Panc1 (cell line): ENCODE data around the gene SVIL. TPM values are rescaled to one million over a fixed set of nuclear protein-coding genes. Genes with fewer than 3 reads are reported as not detected.

Experiments
- ATAC-seq: fragments of 200-7000 bp; cut with Tn5 transposase; 2 replicates; pipeline ENCODE4 v1.9.1; 2020; ENCODE audit warnings: mild to moderate bottlenecking, moderate library complexity
- BruUV-seq: library from RNA; stranded (reverse); fragments of 400-500 nt; replicated peaks from 2 replicates; lab custom pipeline; 2021; lab: Mats Ljungman, UMichigan
- CTCF ChIA-PET: fragments of 300-600 bp; sonication (Branson Sonifier 250); formaldehyde crosslinking; loops from one replicate; lab custom pipeline; 2022; ENCODE audit warnings: antibody characterized with exemption; lab: Charles Lee
- POLR2A ChIA-PET: fragments of 300-600 bp; sonication (Branson Sonifier 250); formaldehyde crosslinking; loops from one replicate; lab custom pipeline; 2022; ENCODE audit warnings: antibody characterized with exemption; lab: Charles Lee
- DNase-seq: peaks from one replicate; pipeline ENCODE4 v3.0.0-alpha.2; 2010; ENCODE audit warnings: low read depth, low spot score
- H3K27ac ChIP-seq: 2 replicates; pipeline ENCODE4 v1.5.1; 2011; ENCODE audit warnings: mild to moderate bottlenecking, low read length, inconsistent platforms
- H3K27me3 ChIP-seq: fragments of 200-500 bp; sonication (Bioruptor generic); 2 replicates; pipeline ENCODE4 v1.6.0; 2014; ENCODE audit warnings: low read length, inconsistent platforms; ENCODE audit not compliant: control insufficient read depth, insufficient read depth
- H3K36me3 ChIP-seq: fragments of 200-500 bp; sonication (Bioruptor generic); 2 replicates; pipeline ENCODE4 v1.5.1; 2014; ENCODE audit warnings: inconsistent platforms, mild to moderate bottlenecking, low read length, moderate library complexity; ENCODE audit not compliant: control insufficient read depth, insufficient read depth
- H3K4me1 ChIP-seq: 2 replicates; pipeline ENCODE4 v1.5.1; 2011; ENCODE audit warnings: inconsistent platforms, mild to moderate bottlenecking, low read length, moderate library complexity; ENCODE audit not compliant: control insufficient read depth, insufficient read depth
- H3K4me3 ChIP-seq, 2 experiments: 2 replicates each; pipeline ENCODE4 v1.5.1; 2011 to 2012; ENCODE audit warnings: low read depth in 2 of 2, low read length in 2 of 2, mild to moderate bottlenecking in 2 of 2, inconsistent platforms in 1 of 2, moderate library complexity in 1 of 2
- H3K9me3 ChIP-seq: fragments of 200-500 bp; sonication (Bioruptor generic); 2 replicates; pipeline ENCODE4 v1.5.1; 2014; ENCODE audit warnings: low read depth, mild to moderate bottlenecking, inconsistent platforms, low read length, moderate library complexity; ENCODE audit not compliant: control insufficient read depth, insufficient read depth
- POLR2AphosphoS5 ChIP-seq: IDR thresholded peaks from 2 replicates; pipeline ENCODE4 v1.6.1; 2012; ENCODE audit warnings: mild to moderate bottlenecking, low read depth, low read length, moderate library complexity
- SIN3A ChIP-seq: IDR thresholded peaks from 2 replicates; pipeline ENCODE4 v1.6.1; 2012; ENCODE audit warnings: low read depth, mild to moderate bottlenecking, low read length, moderate library complexity, borderline replicate concordance; ENCODE audit not compliant: insufficient read depth
- TCF7L2 ChIP-seq: IDR thresholded peaks from 2 replicates; pipeline ENCODE4 v1.6.1; 2011; ENCODE audit warnings: mild to moderate bottlenecking, low read depth, low read length, inconsistent platforms
- in situ Hi-C: cut with HindIII; loops from 2 replicates; pipeline ENCODE4 v1.10.0; 2016; ENCODE audit warnings: low sequenced_read_pairs, low pct_unique_long_range_greater_than_20kb
- intact Hi-C: fragments of 100-400 bp; cut with micrococcal nuclease; formaldehyde crosslinking; loops from one replicate; pipeline ENCODE4 v1.10.0; 2022; ENCODE audit not compliant: unreplicated experiment
- total RNA-seq: library from RNA; stranded (reverse); gene quantifications from one replicate; pipeline ENCODE4 v1.2.1, GENCODE V29; 2021; ENCODE audit not compliant: unreplicated experiment
- TF ChIP-seq, protein P1 (sequence below), 2 experiments: IDR thresholded peaks; 2 replicates each; pipeline ENCODE4 v1.6.1; 2011 to 2012; ENCODE audit warnings: low read depth in 2 of 2, control low read depth in 1 of 2, low read length in 1 of 2, mild to moderate bottlenecking in 1 of 2, moderate library complexity in 1 of 2; ENCODE audit not compliant: insufficient read depth in 1 of 2
- TF ChIP-seq, protein P2 (sequence below): fragments of 450-650 bp; IDR thresholded peaks from 2 replicates; pipeline ENCODE4 v1.5.1; 2017; ENCODE audit warnings: mild to moderate bottlenecking

SVIL gene
- total RNA-seq, 1 experiment from 2014 or later, result 72.8 TPM

DNA sequence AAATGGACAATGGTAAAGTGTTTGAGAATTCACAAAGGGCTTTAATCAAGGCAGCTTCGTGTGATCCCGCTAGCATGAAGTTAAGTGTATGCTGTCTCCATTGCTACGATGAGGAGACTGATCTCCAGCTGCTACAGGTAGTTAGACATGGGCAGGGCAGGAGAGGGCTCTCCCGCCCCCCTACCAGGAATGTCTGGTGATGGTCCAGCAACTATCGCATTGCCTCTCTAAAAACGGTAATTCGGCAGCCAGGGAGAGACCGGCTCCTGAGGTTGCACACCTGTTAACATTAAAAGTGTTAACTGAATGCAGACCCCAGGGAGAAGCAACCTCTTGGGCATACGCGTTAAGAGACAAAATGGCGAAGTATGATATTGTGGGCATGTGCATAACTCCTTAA lies 37.9 kb downstream of the SVIL start:
- BruUV-seq, result no TSS peak
- intact Hi-C loops, result no loop called here
- POLR2A ChIA-PET, result no interaction called here

DNA sequence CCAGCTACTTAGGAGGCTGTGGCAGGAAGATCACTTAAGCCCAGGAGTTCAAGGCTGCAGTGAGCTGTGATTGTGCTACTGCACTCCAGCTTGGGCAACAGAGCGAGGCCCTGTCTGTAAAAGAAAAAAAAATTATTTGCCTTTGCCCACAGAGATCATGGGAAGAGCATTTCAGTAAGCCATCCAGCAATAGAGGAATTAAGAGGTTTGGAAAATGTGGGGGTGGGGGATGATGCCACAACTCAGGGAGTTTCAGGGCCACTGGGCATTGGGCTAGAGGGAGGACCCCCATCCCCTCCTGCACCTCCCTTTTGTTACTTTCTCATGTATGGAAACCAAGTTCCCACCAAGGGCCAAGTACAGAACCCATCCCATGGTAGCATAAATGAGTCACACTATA lies 38.4 kb downstream of the SVIL start:
- ATAC-seq (no peak), DNase-seq (no peak)
- Histone ChIP-seq H3K36me3 (no peaks in the 10 kb centered on the region), H3K4me3 (no peak overlapping the region), H3K27me3 (no peaks in the 10 kb centered on the region), H3K27ac (no peak overlapping the region), H3K9me3 (no peaks in the 10 kb centered on the region), H3K4me1 (peaks cover 3% of the 10 kb centered on the region; the same call in 1 of the 2 replicates)
- ChIA-PET CTCF (no interaction called here), POLR2A (no interaction called here)
- intact Hi-C loops (no loop called here), in situ Hi-C loops (no loop called here)
- BruUV-seq, result no TSS peak
- TF ChIP-seq POLR2AphosphoS5 (no peak), TCF7L2 (no peak), SIN3A (no peak)
- TF ChIP-seq, protein P1, sequence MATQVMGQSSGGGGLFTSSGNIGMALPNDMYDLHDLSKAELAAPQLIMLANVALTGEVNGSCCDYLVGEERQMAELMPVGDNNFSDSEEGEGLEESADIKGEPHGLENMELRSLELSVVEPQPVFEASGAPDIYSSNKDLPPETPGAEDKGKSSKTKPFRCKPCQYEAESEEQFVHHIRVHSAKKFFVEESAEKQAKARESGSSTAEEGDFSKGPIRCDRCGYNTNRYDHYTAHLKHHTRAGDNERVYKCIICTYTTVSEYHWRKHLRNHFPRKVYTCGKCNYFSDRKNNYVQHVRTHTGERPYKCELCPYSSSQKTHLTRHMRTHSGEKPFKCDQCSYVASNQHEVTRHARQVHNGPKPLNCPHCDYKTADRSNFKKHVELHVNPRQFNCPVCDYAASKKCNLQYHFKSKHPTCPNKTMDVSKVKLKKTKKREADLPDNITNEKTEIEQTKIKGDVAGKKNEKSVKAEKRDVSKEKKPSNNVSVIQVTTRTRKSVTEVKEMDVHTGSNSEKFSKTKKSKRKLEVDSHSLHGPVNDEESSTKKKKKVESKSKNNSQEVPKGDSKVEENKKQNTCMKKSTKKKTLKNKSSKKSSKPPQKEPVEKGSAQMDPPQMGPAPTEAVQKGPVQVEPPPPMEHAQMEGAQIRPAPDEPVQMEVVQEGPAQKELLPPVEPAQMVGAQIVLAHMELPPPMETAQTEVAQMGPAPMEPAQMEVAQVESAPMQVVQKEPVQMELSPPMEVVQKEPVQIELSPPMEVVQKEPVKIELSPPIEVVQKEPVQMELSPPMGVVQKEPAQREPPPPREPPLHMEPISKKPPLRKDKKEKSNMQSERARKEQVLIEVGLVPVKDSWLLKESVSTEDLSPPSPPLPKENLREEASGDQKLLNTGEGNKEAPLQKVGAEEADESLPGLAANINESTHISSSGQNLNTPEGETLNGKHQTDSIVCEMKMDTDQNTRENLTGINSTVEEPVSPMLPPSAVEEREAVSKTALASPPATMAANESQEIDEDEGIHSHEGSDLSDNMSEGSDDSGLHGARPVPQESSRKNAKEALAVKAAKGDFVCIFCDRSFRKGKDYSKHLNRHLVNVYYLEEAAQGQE (IDR thresholded peaks at IDR 0.05; ENCODE audit: insufficient read depth in 1 of 2, low read depth in 2 of 2, low read length in 1 of 2), result no peak
- TF ChIP-seq, protein P2, sequence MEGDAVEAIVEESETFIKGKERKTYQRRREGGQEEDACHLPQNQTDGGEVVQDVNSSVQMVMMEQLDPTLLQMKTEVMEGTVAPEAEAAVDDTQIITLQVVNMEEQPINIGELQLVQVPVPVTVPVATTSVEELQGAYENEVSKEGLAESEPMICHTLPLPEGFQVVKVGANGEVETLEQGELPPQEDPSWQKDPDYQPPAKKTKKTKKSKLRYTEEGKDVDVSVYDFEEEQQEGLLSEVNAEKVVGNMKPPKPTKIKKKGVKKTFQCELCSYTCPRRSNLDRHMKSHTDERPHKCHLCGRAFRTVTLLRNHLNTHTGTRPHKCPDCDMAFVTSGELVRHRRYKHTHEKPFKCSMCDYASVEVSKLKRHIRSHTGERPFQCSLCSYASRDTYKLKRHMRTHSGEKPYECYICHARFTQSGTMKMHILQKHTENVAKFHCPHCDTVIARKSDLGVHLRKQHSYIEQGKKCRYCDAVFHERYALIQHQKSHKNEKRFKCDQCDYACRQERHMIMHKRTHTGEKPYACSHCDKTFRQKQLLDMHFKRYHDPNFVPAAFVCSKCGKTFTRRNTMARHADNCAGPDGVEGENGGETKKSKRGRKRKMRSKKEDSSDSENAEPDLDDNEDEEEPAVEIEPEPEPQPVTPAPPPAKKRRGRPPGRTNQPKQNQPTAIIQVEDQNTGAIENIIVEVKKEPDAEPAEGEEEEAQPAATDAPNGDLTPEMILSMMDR, result no peak

More for the DNA sequence above, 37.9 kb downstream of the SVIL start:
- ATAC-seq, result no peak
- Histone ChIP-seq H3K9me3 (no peaks in the 10 kb centered on the region), H3K27ac (no peak overlapping the region), H3K27me3 (no peaks in the 10 kb centered on the region), H3K4me1 (no peaks in the 10 kb centered on the region), H3K36me3 (no peaks in the 10 kb centered on the region), H3K4me3 (no peak overlapping the region)
- no peak for DNase-seq
- CTCF ChIA-PET, result no interaction called here
- no peak for TF ChIP-seq POLR2AphosphoS5
- no peak for TF ChIP-seq SIN3A
- TF ChIP-seq, protein P1 (IDR thresholded peaks at IDR 0.05; ENCODE audit: insufficient read depth in 1 of 2, low read depth in 2 of 2, low read length in 1 of 2), result no peak
- TF ChIP-seq, protein P2, result no peak
- TF ChIP-seq TCF7L2, result no peak
- in situ Hi-C loops, result no loop called here
